ENCODE results near the gene CDK17.
"Not testable (repeated sequence)": the region's sequence is repeated elsewhere in the genome, so short reads cannot be mapped to it uniquely, and the experiment has no call there.

The CDK17 gene

GRCh38 chr12:96396914-96397313 lies 3.3 kb downstream of the CDK17 start:
- no peak for FAIRE-seq

GRCh38 chr12:96396209-96396608 lies 4.0 kb downstream of the CDK17 start:
- FAIRE-seq = no peak

More at GRCh38 chr12:96396914-96397313, 3.3 kb downstream of the CDK17 start:
- no peak for DNase-seq (ENCODE audit: extremely low spot score, insufficient read length, low read depth)

GRCh38 chr12:96395236-96395635 lies 5.0 kb downstream of the CDK17 start:
- FAIRE-seq (no peak), DNase-seq (ENCODE audit: extremely low spot score, insufficient read length, low read depth) (no peak)

More at GRCh38 chr12:96396209-96396608, 4.0 kb downstream of the CDK17 start:
- DNase-seq (ENCODE audit: extremely low spot score, insufficient read length, low read depth) = no peak

GRCh38 chr12:96393229-96393628 lies 7.0 kb downstream of the CDK17 start:
- FAIRE-seq; DNase-seq (ENCODE audit: extremely low spot score, insufficient read length, low read depth): not testable (repeated sequence)

- FAIRE-seq (no peak), DNase-seq (ENCODE audit: extremely low spot score, insufficient read length, low read depth) (no peak)
These were observed 7.8 kb downstream of the CDK17 start for GRCh38 chr12:96392397-96392796.

- FAIRE-seq (no peak), DNase-seq (ENCODE audit: extremely low spot score, insufficient read length, low read depth) (no peak)
These were observed 12.3 kb downstream of the CDK17 start for GRCh38 chr12:96387981-96388380.

- FAIRE-seq = no peak
- DNase-seq (ENCODE audit: extremely low spot score, insufficient read length, low read depth) = no peak
These were observed 13.4 kb downstream of the CDK17 start for GRCh38 chr12:96386794-96387193.

GRCh38 chr12:96383991-96384390 lies 16.2 kb downstream of the CDK17 start:
- no peak for FAIRE-seq
- no peak for DNase-seq (ENCODE audit: extremely low spot score, insufficient read length, low read depth)

GRCh38 chr12:96383371-96383770 lies 16.9 kb downstream of the CDK17 start:
- FAIRE-seq (no peak), DNase-seq (ENCODE audit: extremely low spot score, insufficient read length, low read depth) (no peak)

- DNase-seq (ENCODE audit: extremely low spot score, insufficient read length, low read depth); FAIRE-seq: not testable (repeated sequence)
These were observed 20.5 kb downstream of the CDK17 start for GRCh38 chr12:96379743-96380142.

GRCh38 chr12:96378319-96378718 lies 21.9 kb downstream of the CDK17 start:
- FAIRE-seq (no peak), DNase-seq (ENCODE audit: extremely low spot score, insufficient read length, low read depth) (no peak)

- no peak for FAIRE-seq
- no peak for DNase-seq (ENCODE audit: extremely low spot score, insufficient read length, low read depth)
These were observed 23.4 kb downstream of the CDK17 start for GRCh38 chr12:96376865-96377264.

GRCh38 chr12:96375841-96376604 lies 24.2 kb downstream of the CDK17 start:
- DNase-seq (ENCODE audit: extremely low spot score, insufficient read length, low read depth) (no peak), FAIRE-seq (peak; percentile 60)

GRCh38 chr12:96375170-96375569 lies 25.1 kb downstream of the CDK17 start:
- DNase-seq (ENCODE audit: extremely low spot score, insufficient read length, low read depth) = no peak

GRCh38 chr12:96371790-96372699 lies 28.2 kb downstream of the CDK17 start:
- FAIRE-seq = no peak
- no peak for DNase-seq (ENCODE audit: extremely low spot score, insufficient read length, low read depth)

More at GRCh38 chr12:96375170-96375569, 25.1 kb downstream of the CDK17 start:
- FAIRE-seq = no peak

- FAIRE-seq (no peak), DNase-seq (ENCODE audit: extremely low spot score, insufficient read length, low read depth) (no peak)
These were observed 29.0 kb downstream of the CDK17 start for GRCh38 chr12:96371138-96371789.

GRCh38 chr12:96368687-96369086 lies 31.6 kb downstream of the CDK17 start:
- no peak for DNase-seq (ENCODE audit: extremely low spot score, insufficient read length, low read depth)
- FAIRE-seq = no peak

GRCh38 chr12:96368233-96368632 lies 32.0 kb downstream of the CDK17 start:
- FAIRE-seq (no peak), DNase-seq (ENCODE audit: extremely low spot score, insufficient read length, low read depth) (no peak)

GRCh38 chr12:96366381-96366654 lies 33.9 kb downstream of the CDK17 start:
- no peak for FAIRE-seq
- DNase-seq (ENCODE audit: extremely low spot score, insufficient read length, low read depth) = no peak

GRCh38 chr12:96365604-96366380 lies 34.4 kb downstream of the CDK17 start:
- DNase-seq (ENCODE audit: extremely low spot score, insufficient read length, low read depth) (no peak), FAIRE-seq (no peak)
